Activated T-helper 17 cell treated with anti-CD3 and anti-CD28 coated beads, Interleukin-2, amount 50 U/mL, for 72 hours (primary cell): ENCODE data around the gene SEPTIN11. TPM values are rescaled to one million over a fixed set of nuclear protein-coding genes. Genes with fewer than 3 reads are reported as not detected.

Source experiments
- ATAC-seq: fragments of 150-1000 bp; cut with Tn5 transposase; replicated peaks from 2 replicates; pipeline ENCODE4 v1.10.0; 2021; ENCODE audit warnings: mild to moderate bottlenecking, moderate library complexity
- H3K27ac Mint-ChIP-seq: one replicate; pipeline ENCODE4 v1.8.0; 2022; ENCODE audit warnings: mixed read lengths
- H3K27me3 Mint-ChIP-seq: one replicate; pipeline ENCODE4 v1.8.0; 2022; ENCODE audit warnings: mixed read lengths
- H3K36me3 Mint-ChIP-seq: one replicate; pipeline ENCODE4 v1.8.0; 2022; ENCODE audit warnings: low read depth, mild to moderate bottlenecking, mixed read lengths
- H3K4me1 Mint-ChIP-seq: one replicate; pipeline ENCODE4 v1.8.0; 2022; ENCODE audit warnings: mixed read lengths
- H3K4me3 Mint-ChIP-seq: one replicate; pipeline ENCODE4 v1.8.0; 2022; ENCODE audit warnings: mild to moderate bottlenecking, mixed read lengths
- H3K9me3 Mint-ChIP-seq: one replicate; pipeline ENCODE4 v1.8.0; 2022; ENCODE audit warnings: mixed read lengths
- total RNA-seq, 2 donors: library from RNA; stranded (reverse); gene quantifications; one replicate each; pipeline ENCODE4 v1.2.3, GENCODE V29; 2022

Gene SEPTIN11
- total RNA-seq, 2 donors from 2014 or later = 20.0 to 55.1 TPM

- H3K4me3 Mint-ChIP-seq = no peak overlapping the region
- H3K27ac Mint-ChIP-seq = no peak overlapping the region
- H3K4me1 Mint-ChIP-seq = peaks cover 5% of the 10 kb centered on the region
- no peaks in the 10 kb centered on the region for H3K36me3 Mint-ChIP-seq
- ATAC-seq = no peak
- H3K9me3 Mint-ChIP-seq = no peaks in the 10 kb centered on the region
- H3K27me3 Mint-ChIP-seq = no peaks in the 10 kb centered on the region
Measured at GRCh38 chr4:76947369-76947768, 2.2 kb upstream of the SEPTIN11 start.

- Mint-ChIP-seq H3K9me3 (no peaks in the 10 kb centered on the region), H3K4me3 (peak overlapping the region; percentile 79), H3K4me1 (peaks cover 5% of the 10 kb centered on the region), H3K36me3 (no peaks in the 10 kb centered on the region), H3K27me3 (no peaks in the 10 kb centered on the region), H3K27ac (no peak overlapping the region)
- peak; percentile 42 for ATAC-seq
Measured at GRCh38 chr4:76948443-76949275, 893 bp upstream of the SEPTIN11 start.

GRCh38 chr4:76950052-76950955 lies 752 bp downstream of the SEPTIN11 start:
- Mint-ChIP-seq H3K4me1 (peaks cover 5% of the 10 kb centered on the region), H3K27me3 (no peaks in the 10 kb centered on the region), H3K36me3 (no peaks in the 10 kb centered on the region), H3K9me3 (no peaks in the 10 kb centered on the region), H3K4me3 (peak overlapping the region; percentile 79), H3K27ac (peak overlapping the region; percentile 83)
- ATAC-seq = peak; percentile 56

GRCh38 chr4:76950956-76951671 lies 1.6 kb downstream of the SEPTIN11 start:
- no peaks in the 10 kb centered on the region for H3K27me3 Mint-ChIP-seq
- H3K27ac Mint-ChIP-seq = peak overlapping the region; percentile 83
- H3K4me1 Mint-ChIP-seq = peaks cover 5% of the 10 kb centered on the region
- no peaks in the 10 kb centered on the region for H3K9me3 Mint-ChIP-seq
- H3K36me3 Mint-ChIP-seq = no peaks in the 10 kb centered on the region
- peak overlapping the region; percentile 79 for H3K4me3 Mint-ChIP-seq
- ATAC-seq = no peak

GRCh38 chr4:76951672-76952010 lies 2.1 kb downstream of the SEPTIN11 start:
- H3K4me1 Mint-ChIP-seq = peaks cover 5% of the 10 kb centered on the region
- H3K36me3 Mint-ChIP-seq = no peaks in the 10 kb centered on the region
- H3K4me3 Mint-ChIP-seq = peak overlapping the region; percentile 79
- no peak overlapping the region for H3K27ac Mint-ChIP-seq
- no peaks in the 10 kb centered on the region for H3K27me3 Mint-ChIP-seq
- H3K9me3 Mint-ChIP-seq = no peaks in the 10 kb centered on the region
- no peak for ATAC-seq

- H3K36me3 Mint-ChIP-seq = no peaks in the 10 kb centered on the region
- H3K27ac Mint-ChIP-seq = no peak overlapping the region
- no peak overlapping the region for H3K4me3 Mint-ChIP-seq
- ATAC-seq = no peak
- H3K4me1 Mint-ChIP-seq = peaks cover 5% of the 10 kb centered on the region
- no peaks in the 10 kb centered on the region for H3K9me3 Mint-ChIP-seq
- H3K27me3 Mint-ChIP-seq = no peaks in the 10 kb centered on the region
Measured at GRCh38 chr4:76952071-76952470, 2.5 kb downstream of the SEPTIN11 start.

- Mint-ChIP-seq H3K4me3 (no peak overlapping the region), H3K4me1 (peaks cover 5% of the 10 kb centered on the region), H3K36me3 (no peaks in the 10 kb centered on the region), H3K9me3 (no peaks in the 10 kb centered on the region), H3K27me3 (no peaks in the 10 kb centered on the region), H3K27ac (no peak overlapping the region)
- ATAC-seq = no peak
Measured at GRCh38 chr4:76952656-76953582, 3.4 kb downstream of the SEPTIN11 start.

- no peak for ATAC-seq
- Mint-ChIP-seq H3K27me3 (no peaks in the 10 kb centered on the region), H3K27ac (no peak overlapping the region), H3K4me3 (no peak overlapping the region), H3K36me3 (no peaks in the 10 kb centered on the region), H3K9me3 (no peaks in the 10 kb centered on the region), H3K4me1 (peaks cover 5% of the 10 kb centered on the region)
Measured at GRCh38 chr4:76953956-76954355, 4.4 kb downstream of the SEPTIN11 start.

- ATAC-seq = no peak
Measured at GRCh38 chr4:76954489-76954888, 4.9 kb downstream of the SEPTIN11 start.

GRCh38 chr4:76955182-76955581 lies 5.6 kb downstream of the SEPTIN11 start:
- Mint-ChIP-seq H3K4me3 (no peak overlapping the region), H3K9me3 (no peaks in the 10 kb centered on the region), H3K36me3 (no peaks in the 10 kb centered on the region), H3K27me3 (no peaks in the 10 kb centered on the region), H3K4me1 (peaks cover 5% of the 10 kb centered on the region), H3K27ac (no peak overlapping the region)
- no peak for ATAC-seq

More at GRCh38 chr4:76954489-76954888, 4.9 kb downstream of the SEPTIN11 start:
- Mint-ChIP-seq H3K27me3 (no peaks in the 10 kb centered on the region), H3K36me3 (no peaks in the 10 kb centered on the region), H3K4me1 (peaks cover 5% of the 10 kb centered on the region), H3K4me3 (no peak overlapping the region), H3K9me3 (no peaks in the 10 kb centered on the region), H3K27ac (no peak overlapping the region)

GRCh38 chr4:76957004-76957738 lies 7.6 kb downstream of the SEPTIN11 start:
- Mint-ChIP-seq H3K9me3 (no peaks in the 10 kb centered on the region), H3K27me3 (no peaks in the 10 kb centered on the region), H3K4me1 (peaks cover 5% of the 10 kb centered on the region), H3K36me3 (no peaks in the 10 kb centered on the region), H3K4me3 (no peak overlapping the region), H3K27ac (no peak overlapping the region)
- ATAC-seq = peak; percentile 28

- Mint-ChIP-seq H3K27ac (no peak overlapping the region), H3K4me3 (no peak overlapping the region), H3K4me1 (peaks cover 5% of the 10 kb centered on the region), H3K9me3 (no peaks in the 10 kb centered on the region), H3K27me3 (no peaks in the 10 kb centered on the region), H3K36me3 (no peaks in the 10 kb centered on the region)
- ATAC-seq = no peak
Measured at GRCh38 chr4:76958891-76959290, 9.3 kb downstream of the SEPTIN11 start.

GRCh38 chr4:76960014-76960413 lies 10.5 kb downstream of the SEPTIN11 start:
- H3K4me1 Mint-ChIP-seq = peaks cover 9% of the 10 kb centered on the region
- H3K4me3 Mint-ChIP-seq = no peak overlapping the region
- no peaks in the 10 kb centered on the region for H3K9me3 Mint-ChIP-seq
- peak overlapping the region; percentile 66 for H3K27ac Mint-ChIP-seq
- H3K36me3 Mint-ChIP-seq = no peaks in the 10 kb centered on the region
- H3K27me3 Mint-ChIP-seq = no peaks in the 10 kb centered on the region
- peak; percentile 91 for ATAC-seq
